IMR-90 (cell line): ENCODE results near the gene CRYBA4. TPM values are rescaled to one million over a fixed set of nuclear protein-coding genes. Genes with fewer than 3 reads are reported as not detected.

ENCODE experiments used
- ATAC-seq: fragments of 200-7000 bp; cut with Tn5 transposase; 2 replicates; pipeline ENCODE4 v1.9.1; 2020; ENCODE audit warnings: low read depth, mild to moderate bottlenecking, moderate library complexity
- BruUV-seq: library from RNA; stranded (reverse); fragments of 400-500 nt; replicated peaks from 2 replicates; lab custom pipeline; 2021; lab: Mats Ljungman, UMichigan
- CTCF ChIA-PET: fragments of 300-600 bp; formaldehyde crosslinking; extraction: SDS; loops from one replicate; lab custom pipeline; 2021; ENCODE audit warnings: antibody characterized with exemption; lab: Yijun Ruan, JAX
- POLR2A ChIA-PET: fragments of 300-600 bp; sonication (Branson Sonifier 250); formaldehyde crosslinking; loops from one replicate; lab custom pipeline; 2022; ENCODE audit warnings: antibody characterized with exemption; ENCODE audit not compliant: unreplicated experiment; lab: Charles Lee
- DNase-seq: peaks from one replicate; pipeline ENCODE4 v3.0.0; 2013
- H2AFZ ChIP-seq: replicated peaks from 2 replicates; pipeline ENCODE3; 2013; ENCODE audit warnings: low read length, mild to moderate bottlenecking; ENCODE audit not compliant: poor library complexity
- H2AK5ac ChIP-seq: 2 replicates; pipeline ENCODE4 v1.6.1; 2013; ENCODE audit warnings: low read depth, low read length, inconsistent platforms
- H2AK9ac ChIP-seq: replicated peaks from 2 replicates; pipeline ENCODE3; 2013; ENCODE audit warnings: mild to moderate bottlenecking, low read depth, low read length, moderate library complexity; ENCODE audit not compliant: poor library complexity
- H2BK120ac ChIP-seq: 2 replicates; pipeline ENCODE4 v1.6.1; 2013; ENCODE audit warnings: low read depth, low read length, inconsistent platforms
- H2BK15ac ChIP-seq: 3 replicates; pipeline ENCODE4 v1.6.1; 2013; ENCODE audit warnings: low read depth, low read length, inconsistent platforms
- H2BK20ac ChIP-seq: 2 replicates; pipeline ENCODE4 v1.6.1; 2013; ENCODE audit warnings: low read depth, mild to moderate bottlenecking, inconsistent platforms, low read length, moderate library complexity
- H2BK5ac ChIP-seq: 2 replicates; pipeline ENCODE4 v1.6.1; 2013; ENCODE audit warnings: mild to moderate bottlenecking, low read depth, low read length, inconsistent platforms; ENCODE audit not compliant: poor library complexity, severe bottlenecking
- H3K14ac ChIP-seq: replicated peaks from 2 replicates; pipeline ENCODE4 v1.6.1; 2013; ENCODE audit warnings: low read depth, low read length, inconsistent platforms
- H3K18ac ChIP-seq: 2 replicates; pipeline ENCODE4 v1.6.1; 2013; ENCODE audit warnings: low read depth, low read length, control low read depth
- H3K23ac ChIP-seq: 2 replicates; pipeline ENCODE4 v1.6.1; 2013; ENCODE audit warnings: low read depth, low read length, inconsistent platforms
- H3K27ac ChIP-seq: 2 replicates; pipeline ENCODE4 v1.5.1; 2013; ENCODE audit warnings: mild to moderate bottlenecking, control low read depth, low read length; ENCODE audit not compliant: insufficient read depth
- H3K27me3 ChIP-seq: 2 replicates; pipeline ENCODE4 v1.6.1; 2013; ENCODE audit warnings: low read length; ENCODE audit not compliant: control insufficient read depth, insufficient read depth
- H3K36me3 ChIP-seq: 2 replicates; pipeline ENCODE4 v1.6.1; 2013; ENCODE audit warnings: low read length, mixed read lengths; ENCODE audit not compliant: control insufficient read depth, insufficient read depth
- H3K4ac ChIP-seq: 2 replicates; pipeline ENCODE4 v1.6.1; 2013; ENCODE audit warnings: low read depth, low read length, inconsistent platforms
- H3K4me1 ChIP-seq: 2 replicates; pipeline ENCODE4 v1.6.1; 2013; ENCODE audit warnings: low read length, mixed read lengths; ENCODE audit not compliant: control insufficient read depth, insufficient read depth
- H3K4me2 ChIP-seq: 2 replicates; pipeline ENCODE4 v1.6.1; 2013; ENCODE audit warnings: low read depth, mild to moderate bottlenecking, control low read depth, low read length, moderate library complexity
- H3K4me3 ChIP-seq: 2 replicates; pipeline ENCODE4 v1.5.1; 2013; ENCODE audit warnings: low read depth, mild to moderate bottlenecking, control low read depth, low read length, moderate library complexity; ENCODE audit not compliant: insufficient read depth
- H3K56ac ChIP-seq: 2 replicates; pipeline ENCODE4 v1.6.1; 2013; ENCODE audit warnings: low read length, inconsistent platforms; ENCODE audit not compliant: insufficient read depth; ENCODE audit errors: extremely low read depth
- H3K79me1 ChIP-seq, 2 experiments: 2 replicates each; pipeline ENCODE4 v1.6.1; 2013; ENCODE audit warnings: low read length in 2 of 2, inconsistent platforms in 1 of 2, low read depth in 1 of 2
- H3K9ac ChIP-seq: 2 replicates; pipeline ENCODE4 v1.6.1; 2013; ENCODE audit warnings: low read depth, low read length, control low read depth
- H3K9me1 ChIP-seq: 2 replicates; pipeline ENCODE4 v1.6.1; 2013; ENCODE audit warnings: low read length, inconsistent platforms; ENCODE audit not compliant: insufficient read depth
- H3K9me3 ChIP-seq: 2 replicates; pipeline ENCODE4 v1.6.1; 2013; ENCODE audit warnings: low read length; ENCODE audit not compliant: control insufficient read depth, insufficient read depth
- H4K20me1 ChIP-seq: 2 replicates; pipeline ENCODE4 v1.6.1; 2013; ENCODE audit warnings: low read length, inconsistent platforms; ENCODE audit not compliant: insufficient read depth
- H4K5ac ChIP-seq: 2 replicates; pipeline ENCODE4 v1.6.1; 2013; ENCODE audit warnings: mild to moderate bottlenecking, low read depth, low read length, control low read depth
- H4K8ac ChIP-seq, 2 experiments: 2 replicates each; pipeline ENCODE4 v1.6.1; 2013; ENCODE audit warnings: low read depth in 2 of 2, low read length in 2 of 2, control low read depth in 1 of 2, inconsistent platforms in 1 of 2
- H4K91ac ChIP-seq: 2 replicates; pipeline ENCODE4 v1.6.1; 2013; ENCODE audit warnings: low read depth, low read length, inconsistent platforms; ENCODE audit not compliant: insufficient read depth
- BHLHE40 ChIP-seq: fragments of 150-350 bp; IDR thresholded peaks from 2 replicates; pipeline ENCODE4 v1.6.1; 2016; ENCODE audit warnings: mild to moderate bottlenecking, low read depth, low read length
- CEBPB ChIP-seq: IDR thresholded peaks from 2 replicates; pipeline ENCODE4 v1.6.1; 2012; ENCODE audit warnings: low read depth, low read length, improper control_type of control experiment
- CHD1 ChIP-seq: IDR thresholded peaks from 2 replicates; pipeline ENCODE4 v1.6.1; 2012; ENCODE audit warnings: low read depth, low read length, improper control_type of control experiment
- FOS ChIP-seq: fragments of 150-350 bp; IDR thresholded peaks from 2 replicates; pipeline ENCODE4 v1.6.1; 2016; ENCODE audit warnings: low read depth, low read length
- MAFK ChIP-seq: IDR thresholded peaks from 2 replicates; pipeline ENCODE4 v1.6.1; 2012; ENCODE audit warnings: low read depth, low read length, improper control_type of control experiment
- MAZ ChIP-seq: IDR thresholded peaks from 2 replicates; pipeline ENCODE4 v1.6.1; 2012; ENCODE audit warnings: low read depth, mild to moderate bottlenecking, low read length, improper control_type of control experiment, moderate library complexity, borderline replicate concordance
- MXI1 ChIP-seq: IDR thresholded peaks from 2 replicates; pipeline ENCODE4 v1.6.1; 2012; ENCODE audit warnings: low read depth, mild to moderate bottlenecking, low read length, moderate library complexity, borderline replicate concordance
- NFE2L2 ChIP-seq: fragments of 150-350 bp; IDR thresholded peaks from 2 replicates; pipeline ENCODE4 v1.6.1; 2016; ENCODE audit warnings: low read depth, mild to moderate bottlenecking, low read length
- POLR2A ChIP-seq: IDR thresholded peaks from 2 replicates; pipeline ENCODE4 v1.6.1; 2012; ENCODE audit warnings: mild to moderate bottlenecking, low read depth, low read length
- RAD21 ChIP-seq: IDR thresholded peaks from 2 replicates; pipeline ENCODE4 v1.6.1; 2012; ENCODE audit warnings: low read length, improper control_type of control experiment
- RCOR1 ChIP-seq: IDR thresholded peaks from 2 replicates; pipeline ENCODE4 v1.6.1; 2012; ENCODE audit warnings: mild to moderate bottlenecking, low read length, improper control_type of control experiment; ENCODE audit not compliant: insufficient replicate concordance
- RFX5 ChIP-seq: IDR thresholded peaks from 2 replicates; pipeline ENCODE4 v1.8.0; 2012; ENCODE audit warnings: low read depth, mild to moderate bottlenecking, low read length, moderate library complexity
- SMC3 ChIP-seq: fragments of 150-350 bp; IDR thresholded peaks from 2 replicates; pipeline ENCODE4 v1.6.1; 2016; ENCODE audit warnings: low read depth, mild to moderate bottlenecking, antibody characterized with exemption, low read length, moderate library complexity
- WGBS, 2 experiments: methylation state at CpG; one replicate each; pipeline versions ENCODE4 v1.1.5 to v1.1.7; 2013; ENCODE audit warnings: missing lambda C conversion rate in 2 of 2; ENCODE audit not compliant: insufficient read length in 1 of 2; ENCODE audit errors: extremely low coverage in 2 of 2; 5-methylcytosine and 5-hydroxymethylcytosine counted together
- dilution Hi-C: fragments of 300-500 bp; cut with HindIII; formaldehyde crosslinking; loops from one replicate; pipeline ENCODE4 v1.14.3; 2018; ENCODE audit warnings: low sequenced_read_pairs; ENCODE audit not compliant: unreplicated experiment
- in situ Hi-C: fragments of 300-500 bp; cut with MboI; formaldehyde crosslinking; loops from 3 replicates; pipeline ENCODE4 v1.14.3; 2019; ENCODE audit warnings: low sequenced_read_pairs, inconsistent platforms, mixed read lengths
- intact Hi-C: fragments of 100-400 bp; cut with micrococcal nuclease; formaldehyde crosslinking; loops from 2 replicates; pipeline ENCODE4 v1.10.0; 2022
- polyA plus RNA-seq, 3 experiments: library from polyadenylated mRNA; depleted of rRNA; stranded (reverse); fragments of >200 nt; gene quantifications; 2 replicates each; pipeline ENCODE4 v1.2.3, GENCODE V29; 2012; ENCODE audit warnings: low replicate concordance in 1 of 3
- total RNA-seq: library from RNA; depleted of rRNA; stranded (reverse); fragments of >200 nt; gene quantifications from 2 replicates; pipeline ENCODE4 v1.2.3, GENCODE V29; 2012
- TF ChIP-seq, protein P1 (sequence below): fragments of 150-350 bp; IDR thresholded peaks from 2 replicates; pipeline ENCODE4 v1.6.1; 2016; ENCODE audit warnings: low read depth, mild to moderate bottlenecking, low read length, moderate library complexity, borderline replicate concordance
- TF ChIP-seq, protein P2 (sequence below): conservative IDR thresholded peaks from 2 replicates; pipeline ENCODE4 v1.5.1; 2012; ENCODE audit warnings: mild to moderate bottlenecking, low read depth, low read length, improper control_type of control experiment
- TF ChIP-seq, protein P3 (sequence below): fragments of 150-350 bp; IDR thresholded peaks from 2 replicates; pipeline ENCODE4 v1.6.1; 2017; ENCODE audit warnings: mild to moderate bottlenecking, antibody characterized with exemption, low read length, low read depth

The CRYBA4 gene
- total and polyA plus RNA-seq, 2 of the 4 experiments (the other 2 are of a cell fraction): not detected

DNA sequence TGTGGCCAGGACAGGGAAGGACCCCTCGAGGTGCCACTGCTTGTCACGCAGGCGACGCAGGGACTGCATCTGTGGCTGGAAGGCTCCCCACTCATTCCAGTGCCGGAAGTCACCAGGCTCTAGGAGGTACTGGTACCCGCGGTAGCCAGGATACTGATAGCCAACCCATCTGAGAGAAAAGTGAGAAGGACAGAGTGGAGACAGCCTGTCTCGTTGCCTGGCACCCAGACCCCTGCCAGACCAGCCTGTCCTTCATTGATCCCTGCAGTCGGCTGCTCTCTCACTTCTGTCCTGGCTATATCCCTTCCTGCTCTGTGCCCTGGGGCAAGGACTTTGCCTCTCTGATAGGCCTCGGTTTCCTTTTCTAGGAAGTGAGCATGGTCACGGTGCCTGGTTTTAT, 22.3 kb upstream of the CRYBA4 start:
- H3K4me1 ChIP-seq: no peaks in the 10 kb centered on the region
- H3K4me2 ChIP-seq: no peak overlapping the region
- no peak overlapping the region for H4K8ac ChIP-seq
- no peaks in the 10 kb centered on the region for H3K36me3 ChIP-seq
- no peak overlapping the region for H3K4me3 ChIP-seq
- no peak overlapping the region for H2AK9ac ChIP-seq
- H3K56ac ChIP-seq: no peak overlapping the region
- peak overlapping the region; percentile 13 for H2AFZ ChIP-seq
- H2BK120ac ChIP-seq: no peak overlapping the region
- no peak overlapping the region for H3K23ac ChIP-seq
- H3K9me3 ChIP-seq: no peaks in the 10 kb centered on the region
- H4K20me1 ChIP-seq: no peaks in the 10 kb centered on the region
- no TSS peak for BruUV-seq
- ChIA-PET POLR2A (no interaction called here), CTCF (no interaction called here)
- no peak overlapping the region for H3K9ac ChIP-seq
- no peak for DNase-seq
- no peak overlapping the region for H2BK5ac ChIP-seq
- no peak for TF ChIP-seq RFX5
- TF ChIP-seq BHLHE40: no peak
- TF ChIP-seq, protein P1, sequence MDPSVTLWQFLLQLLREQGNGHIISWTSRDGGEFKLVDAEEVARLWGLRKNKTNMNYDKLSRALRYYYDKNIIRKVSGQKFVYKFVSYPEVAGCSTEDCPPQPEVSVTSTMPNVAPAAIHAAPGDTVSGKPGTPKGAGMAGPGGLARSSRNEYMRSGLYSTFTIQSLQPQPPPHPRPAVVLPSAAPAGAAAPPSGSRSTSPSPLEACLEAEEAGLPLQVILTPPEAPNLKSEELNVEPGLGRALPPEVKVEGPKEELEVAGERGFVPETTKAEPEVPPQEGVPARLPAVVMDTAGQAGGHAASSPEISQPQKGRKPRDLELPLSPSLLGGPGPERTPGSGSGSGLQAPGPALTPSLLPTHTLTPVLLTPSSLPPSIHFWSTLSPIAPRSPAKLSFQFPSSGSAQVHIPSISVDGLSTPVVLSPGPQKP: no peak
- TF ChIP-seq, protein P2, sequence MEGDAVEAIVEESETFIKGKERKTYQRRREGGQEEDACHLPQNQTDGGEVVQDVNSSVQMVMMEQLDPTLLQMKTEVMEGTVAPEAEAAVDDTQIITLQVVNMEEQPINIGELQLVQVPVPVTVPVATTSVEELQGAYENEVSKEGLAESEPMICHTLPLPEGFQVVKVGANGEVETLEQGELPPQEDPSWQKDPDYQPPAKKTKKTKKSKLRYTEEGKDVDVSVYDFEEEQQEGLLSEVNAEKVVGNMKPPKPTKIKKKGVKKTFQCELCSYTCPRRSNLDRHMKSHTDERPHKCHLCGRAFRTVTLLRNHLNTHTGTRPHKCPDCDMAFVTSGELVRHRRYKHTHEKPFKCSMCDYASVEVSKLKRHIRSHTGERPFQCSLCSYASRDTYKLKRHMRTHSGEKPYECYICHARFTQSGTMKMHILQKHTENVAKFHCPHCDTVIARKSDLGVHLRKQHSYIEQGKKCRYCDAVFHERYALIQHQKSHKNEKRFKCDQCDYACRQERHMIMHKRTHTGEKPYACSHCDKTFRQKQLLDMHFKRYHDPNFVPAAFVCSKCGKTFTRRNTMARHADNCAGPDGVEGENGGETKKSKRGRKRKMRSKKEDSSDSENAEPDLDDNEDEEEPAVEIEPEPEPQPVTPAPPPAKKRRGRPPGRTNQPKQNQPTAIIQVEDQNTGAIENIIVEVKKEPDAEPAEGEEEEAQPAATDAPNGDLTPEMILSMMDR: no peak
- TF ChIP-seq NFE2L2: no peak
- no peak for TF ChIP-seq CEBPB
- no peak for TF ChIP-seq MAFK
- TF ChIP-seq FOS: no peak
- TF ChIP-seq RCOR1: no peak
- TF ChIP-seq SMC3: no peak
- no peak for TF ChIP-seq MXI1
- TF ChIP-seq CHD1: no peak
- TF ChIP-seq RAD21: no peak
- TF ChIP-seq POLR2A: no peak
- no peak for TF ChIP-seq MAZ
- TF ChIP-seq, protein P3, sequence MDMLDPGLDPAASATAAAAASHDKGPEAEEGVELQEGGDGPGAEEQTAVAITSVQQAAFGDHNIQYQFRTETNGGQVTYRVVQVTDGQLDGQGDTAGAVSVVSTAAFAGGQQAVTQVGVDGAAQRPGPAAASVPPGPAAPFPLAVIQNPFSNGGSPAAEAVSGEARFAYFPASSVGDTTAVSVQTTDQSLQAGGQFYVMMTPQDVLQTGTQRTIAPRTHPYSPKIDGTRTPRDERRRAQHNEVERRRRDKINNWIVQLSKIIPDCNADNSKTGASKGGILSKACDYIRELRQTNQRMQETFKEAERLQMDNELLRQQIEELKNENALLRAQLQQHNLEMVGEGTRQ: no peak
- no peak overlapping the region for H2BK20ac ChIP-seq
- no peak overlapping the region for H4K91ac ChIP-seq
- peaks cover 2% of the 10 kb centered on the region; the same call in 1 of the 2 replicates for H3K9me1 ChIP-seq
- H3K18ac ChIP-seq: no peak overlapping the region
- no peak overlapping the region for H4K5ac ChIP-seq
- H2AK5ac ChIP-seq: no peak overlapping the region
- H3K27ac ChIP-seq: no peak overlapping the region
- in situ Hi-C loops: loop anchor here (10.0 kb wide), 1 partner anchor 65 kb away; no protein-coding TSS in a partner anchor
- H2BK15ac ChIP-seq: no peak overlapping the region
- H3K79me1 ChIP-seq: no peaks in the 10 kb centered on the region
- H3K4ac ChIP-seq: no peak overlapping the region
- intact Hi-C loops: no loop called here
- H3K27me3 ChIP-seq: peaks cover 28% of the 10 kb centered on the region
- H3K14ac ChIP-seq: no peak overlapping the region
- 80% methylated on average over 1 of the region's 11 CpGs; no CpG with 5 or more reads in 1 of the 2 experiments for WGBS, 2 experiments
- dilution Hi-C loops: no loop called here
- no peak for ATAC-seq
